HG03064 (cell line): Measurements from ENCODE around the gene PPP2R5B.
"Not testable (repeated sequence)": the region's sequence is repeated elsewhere in the genome, so short reads cannot be mapped to it uniquely, and the experiment has no call there.

ENCODE experiments used
- ATAC-seq: cut with Tn5 transposase; IDR thresholded peaks from one replicate; pipeline ENCODE4 v1.9.1; 2021; ENCODE audit warnings: low read depth; ENCODE audit not compliant: unreplicated experiment

The PPP2R5B gene

GRCh38 chr11:64969209-64969608 lies 44.7 kb downstream of the PPP2R5B start:
- ATAC-seq, result no peak

- ATAC-seq, result no peak
These were observed 46.3 kb downstream of the PPP2R5B start for GRCh38 chr11:64970731-64971151.

GRCh38 chr11:64971421-64972233 lies 47.1 kb downstream of the PPP2R5B start, which contains the start of gene MAJIN:
Gene MAJIN, minus strand, starts transcription at chr11:64972108. Its CDS starts 12,703 bp downstream, at chr11:64959405.
- no peak for ATAC-seq

GRCh38 chr11:64974124-64974523 lies 49.6 kb downstream of the PPP2R5B start:
- ATAC-seq, result no peak

- no peak for ATAC-seq
These were observed 52.2 kb downstream of the PPP2R5B start for GRCh38 chr11:64976651-64977050.

GRCh38 chr11:64983339-64983738 lies 58.9 kb downstream of the PPP2R5B start:
- not testable (repeated sequence) for ATAC-seq
